K562 (cell line): ENCODE measurements around the gene TNIK.

Source experiments
- BCLAF1 ChIP-seq, 2 experiments: fragments of 450-650 bp in 1 of 2; IDR thresholded peaks; 2 replicates each; pipeline ENCODE4 v1.6.1; 2011 to 2017; ENCODE audit warnings: low read depth in 2 of 2, antibody characterized with exemption in 1 of 2, borderline replicate concordance in 1 of 2, low read length in 1 of 2, mild to moderate bottlenecking in 1 of 2, mixed read lengths in 1 of 2; ENCODE audit not compliant: control insufficient read depth in 1 of 2
- CHD4 ChIP-seq: fragments of 200-600 bp; sonication (generic); IDR thresholded peaks from 3 replicates; pipeline ENCODE4 v1.6.1; 2012; ENCODE audit warnings: low read depth, mild to moderate bottlenecking, mixed read lengths, low read length, inconsistent platforms; ENCODE audit not compliant: insufficient read depth, insufficient replicate concordance, poor library complexity, severe bottlenecking
- CTCF ChIP-seq, 3 experiments: IDR thresholded peaks in 2 of 3; conservative IDR thresholded peaks in 1 of 3; 2 replicates each; pipeline ENCODE4 v1.5.1; 2011 to 2012; ENCODE audit warnings: low read length in 3 of 3, mild to moderate bottlenecking in 3 of 3, control low read depth in 2 of 3, improper control_type of control experiment in 1 of 3, inconsistent platforms in 1 of 3, low read depth in 1 of 3, mixed read lengths in 1 of 3, moderate library complexity in 1 of 3; ENCODE audit not compliant: insufficient read depth in 2 of 3
- E2F8 ChIP-seq: fragments of 450-650 bp; IDR thresholded peaks from 2 replicates; pipeline ENCODE4 v1.7.1; 2018; ENCODE audit warnings: mild to moderate bottlenecking, low read depth; ENCODE audit not compliant: partially characterized antibody
- FOSL1 ChIP-seq: fragments of 200-800 bp; sonication (Bioruptor generic); conservative IDR thresholded peaks from 2 replicates; pipeline ENCODE4 v1.6.1; 2016; ENCODE audit warnings: missing genetic modification characterization, missing compliant biosample characterization
- GMEB1 ChIP-seq: fragments of 250-450 bp; sonication (Bioruptor Pico); IDR thresholded peaks from 2 replicates; pipeline ENCODE4 v1.4.0; 2020; ENCODE audit warnings: mild to moderate bottlenecking
- MTF1 ChIP-seq: fragments of 250-450 bp; sonication (Bioruptor Pico); IDR thresholded peaks from 2 replicates; pipeline ENCODE4 v1.9.0; 2021; ENCODE audit warnings: moderate library complexity, mild to moderate bottlenecking, inconsistent platforms, borderline replicate concordance
- SETDB1 ChIP-seq: IDR thresholded peaks from one replicate; pipeline ENCODE4 v1.6.1; 2012; ENCODE audit warnings: low read length, control low read depth, inconsistent platforms
- SMC3 ChIP-seq: conservative IDR thresholded peaks from 2 replicates; pipeline ENCODE4 v1.6.1; 2011; ENCODE audit warnings: low read depth, low read length, improper control_type of control experiment; ENCODE audit not compliant: insufficient read depth
- SP1 ChIP-seq: sonication (generic); formaldehyde crosslinking; IDR thresholded peaks from 2 replicates; pipeline ENCODE4 v1.8.1; 2022; ENCODE audit warnings: mild to moderate bottlenecking, missing genetic modification reagents
- ZNF511 ChIP-seq: sonication (generic); formaldehyde crosslinking; IDR thresholded peaks from 2 replicates; pipeline ENCODE4 v1.8.0; 2022; ENCODE audit warnings: mild to moderate bottlenecking, missing genetic modification reagents
- ZNF644 ChIP-seq: fragments of 200-800 bp; sonication (Bioruptor generic); IDR thresholded peaks from 2 replicates; pipeline ENCODE4 v1.6.1; 2016; ENCODE audit warnings: low read depth, missing genetic modification characterization, missing compliant biosample characterization

- TF ChIP-seq BCLAF1 (IDR thresholded peaks at IDR 0.05; ENCODE audit: borderline replicate concordance in 1 of 2, control insufficient read depth in 1 of 2, low read depth in 2 of 2, low read length in 1 of 2) (no peak), E2F8 (no peak), GMEB1 (CRISPR knock-in tag) (no peak), CTCF (IDR thresholded peaks at IDR 0.05 in 2 of 3, conservative IDR thresholded peaks at IDR 0.05 in 1 of 3; ENCODE audit: insufficient read depth in 2 of 3, low read depth in 1 of 3, low read length in 3 of 3) (no peak), SMC3 (no peak), SP1 (CRISPR knock-in tag) (no peak), SETDB1 (no peak), ZNF511 (no peak), MTF1 (CRISPR knock-in tag) (no peak), CHD4 (no peak), ZNF644 (tag) (no peak), FOSL1 (tag) (no peak)
Measured at GRCh38 chr3:171329746-171330145, 130.5 kb downstream of the TNIK start.
